ENCODE results near the gene LRRN3.

The LRRN3 gene

GRCh38 chr7:111146136-111146535 is 55.2 kb downstream of the LRRN3 start:
- no peak overlapping the region for H3K4me3 ChIP-seq (ENCODE audit: low read depth, low read length)
- no peak for DNase-seq (ENCODE audit: low read depth)
- TF ChIP-seq CTCF (IDR thresholded peaks at IDR 0.05; ENCODE audit: insufficient read depth, low read depth, low read length, missing control alignments), result no peak

- no peak for DNase-seq (ENCODE audit: low read depth)
- no peak for TF ChIP-seq CTCF (IDR thresholded peaks at IDR 0.05; ENCODE audit: insufficient read depth, low read depth, low read length, missing control alignments)
- H3K4me3 ChIP-seq (ENCODE audit: low read depth, low read length), result no peak overlapping the region
Measured at GRCh38 chr7:111147708-111148533, 57.0 kb downstream of the LRRN3 start.

- no peak overlapping the region for H3K4me3 ChIP-seq (ENCODE audit: low read depth, low read length)
- DNase-seq (ENCODE audit: low read depth), result no peak
- no peak for TF ChIP-seq CTCF (IDR thresholded peaks at IDR 0.05; ENCODE audit: insufficient read depth, low read depth, low read length, missing control alignments)
Measured at GRCh38 chr7:111150709-111151108, 59.8 kb downstream of the LRRN3 start.

GRCh38 chr7:111159426-111159825 is 68.5 kb downstream of the LRRN3 start:
- H3K4me3 ChIP-seq (ENCODE audit: low read depth, low read length), result no peak overlapping the region
- DNase-seq (ENCODE audit: low read depth), result no peak
- TF ChIP-seq CTCF (IDR thresholded peaks at IDR 0.05; ENCODE audit: insufficient read depth, low read depth, low read length, missing control alignments), result no peak

- DNase-seq (ENCODE audit: low read depth), result no peak
- H3K4me3 ChIP-seq (ENCODE audit: low read depth, low read length), result no peak overlapping the region
- no peak for TF ChIP-seq CTCF (IDR thresholded peaks at IDR 0.05; ENCODE audit: insufficient read depth, low read depth, low read length, missing control alignments)
Measured at GRCh38 chr7:111160297-111160696, 69.4 kb downstream of the LRRN3 start.

GRCh38 chr7:111162692-111163091 is 71.8 kb downstream of the LRRN3 start:
- DNase-seq (ENCODE audit: low read depth), result no peak
- no peak overlapping the region for H3K4me3 ChIP-seq (ENCODE audit: low read depth, low read length)
- TF ChIP-seq CTCF (IDR thresholded peaks at IDR 0.05; ENCODE audit: insufficient read depth, low read depth, low read length, missing control alignments), result no peak

- H3K4me3 ChIP-seq (ENCODE audit: low read depth, low read length), result no peak overlapping the region
- DNase-seq (ENCODE audit: low read depth), result no peak
- no peak for TF ChIP-seq CTCF (IDR thresholded peaks at IDR 0.05; ENCODE audit: insufficient read depth, low read depth, low read length, missing control alignments)
Measured at GRCh38 chr7:111164442-111164841, 73.5 kb downstream of the LRRN3 start.

Data from GM12865 (cell line).